Ovary (tissue), 9 donors: ENCODE measurements around the gene SLC39A11. TPM values are rescaled to one million over a fixed set of nuclear protein-coding genes. Genes with fewer than 3 reads are reported as not detected.

Source experiments
- DNase-seq, 5 donors: peaks; one replicate each; pipeline ENCODE4 v3.0.0-alpha.2; 2019 to 2020
- H3K27ac ChIP-seq, 2 donors: fragments of 200-600 bp; one replicate each; pipeline versions ENCODE4 v1.5.1 to v1.8.0; 2019 to 2022
- H3K27me3 ChIP-seq: fragments of 200-600 bp; one replicate; pipeline ENCODE4 v1.8.0; 2022
- H3K36me3 ChIP-seq: fragments of 200-600 bp; sonication (generic); one replicate; pipeline ENCODE4 v1.5.1; 2019
- H3K4me1 ChIP-seq: one replicate; pipeline ENCODE4 v1.8.1; 2013; ENCODE audit warnings: mild to moderate bottlenecking, moderate library complexity; ENCODE audit not compliant: insufficient read depth
- H3K4me3 ChIP-seq: fragments of 200-600 bp; sonication (generic); one replicate; pipeline ENCODE4 v1.5.1; 2017
- H3K9me3 ChIP-seq, 2 donors: fragments of 200-600 bp in 1 of 2; sonication (generic) in 1 of 2; one replicate each; pipeline versions ENCODE4 v1.5.1 to v1.8.1; 2013 to 2019; ENCODE audit warnings: mild to moderate bottlenecking in 1 of 2, moderate library complexity in 1 of 2
- EP300 ChIP-seq: sonication (generic); formaldehyde crosslinking; IDR thresholded peaks from one replicate; pipeline ENCODE4 v1.6.1; 2017; ENCODE audit warnings: antibody characterized with exemption
- POLR2A ChIP-seq: fragments of 450-650 bp; IDR thresholded peaks from one replicate; pipeline ENCODE4 v1.6.1; 2017; ENCODE audit warnings: antibody characterized with exemption, mild to moderate bottlenecking, moderate library complexity
- WGBS, 3 donors: extraction: QIAGEN DNeasy Blood & Tissue Kit in 1 of 3; methylation state at CpG; one replicate each; pipeline versions ENCODE4 v1.1.5 to v1.1.7; 2013 to 2017; 5-methylcytosine and 5-hydroxymethylcytosine counted together
- intact Hi-C, 4 donors: fragments of 100-400 bp; cut with DNase I; formaldehyde crosslinking; loops; one replicate each; pipeline versions ENCODE4 v1.11.0 to v1.15.1; 2022 to 2023
- polyA plus RNA-seq, 2 donors: library from polyadenylated mRNA; stranded (reverse); fragments of 200-250 nt in 1 of 2; fragments of 350-450 nt in 1 of 2; fragmentation: Illumina TruSeq in 1 of 2; extraction: RNeasy Lipid Tissue Mini Kit (QIAGEN cat#74804) in 1 of 2; gene quantifications; one replicate each; pipeline ENCODE4 v1.2.3, GENCODE V29; 2013 to 2014
- total RNA-seq, 7 donors: library from RNA; depleted of rRNA in 2 of 7; stranded (reverse); fragments of >200 nt in 2 of 7; fragmentation: NEBNext Ultra II Directional in 3 of 7; extraction: Animal tissue kit (Norgen Biotek cat#: 25700) in 3 of 7; gene quantifications; one replicate each; pipeline versions ENCODE4 v1.1.0 to v1.2.4, GENCODE V29; 2016 to 2023
- TF ChIP-seq, protein P1 (sequence below), 3 donors: fragments of 450-650 bp in 2 of 3; fragments of 200-600 bp in 1 of 3; IDR thresholded peaks; one replicate each; pipeline versions ENCODE4 v1.5.1 to v1.8.0; 2016 to 2022; ENCODE audit warnings: antibody characterized with exemption in 3 of 3, mild to moderate bottlenecking in 1 of 3
- donor health status: DM: no; HTN: no; CAD: no; lungs with moderate emphysema.
- donor health status: DM: no; HTN: no; CAD: no.
- donor health status: Bipolar disorder and iron deficiency.
- donor health status: DM: yes; HTN: yes; CAD: no.
- donor health status: DM: no; HTN: no; CAD: no.
- donor health status: DM: yes; HTN: yes; CAD: no.

Gene SLC39A11
- total and polyA plus RNA-seq, 9 donors, result 4.0 to 21.2 (median 10.1) TPM

DNA sequence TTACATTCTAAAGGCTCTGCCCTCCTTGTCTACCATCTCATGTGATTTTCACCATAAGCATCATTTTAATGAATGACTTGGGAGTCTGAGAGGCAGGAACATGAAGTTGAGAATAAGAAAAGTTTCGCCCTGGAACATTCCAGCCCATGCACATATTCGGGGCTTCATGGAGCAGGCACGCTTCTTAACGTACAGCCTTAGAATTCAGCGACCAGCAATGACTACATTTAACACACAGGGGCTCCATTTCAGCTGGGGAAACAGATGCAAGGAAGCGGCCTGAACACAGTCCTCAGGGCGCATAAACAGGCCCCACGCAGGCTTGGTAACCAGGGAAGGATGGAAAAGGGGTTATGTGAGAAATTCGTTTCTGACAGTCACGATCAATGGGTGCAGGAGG lies 357.4 kb downstream of the SLC39A11 start:
- WGBS, 3 donors, result 89 to 94% (median 93%) methylated on average over 10 of the region's 10 CpGs
- no peaks in the 10 kb centered on the region for H3K9me3 ChIP-seq
- H3K4me3 ChIP-seq, result no peak overlapping the region
- no peak overlapping the region for H3K27ac ChIP-seq
- H3K27me3 ChIP-seq, result no peaks in the 10 kb centered on the region
- H3K4me1 ChIP-seq, result no peaks in the 10 kb centered on the region
- no peak for TF ChIP-seq EP300
- TF ChIP-seq, protein P1, sequence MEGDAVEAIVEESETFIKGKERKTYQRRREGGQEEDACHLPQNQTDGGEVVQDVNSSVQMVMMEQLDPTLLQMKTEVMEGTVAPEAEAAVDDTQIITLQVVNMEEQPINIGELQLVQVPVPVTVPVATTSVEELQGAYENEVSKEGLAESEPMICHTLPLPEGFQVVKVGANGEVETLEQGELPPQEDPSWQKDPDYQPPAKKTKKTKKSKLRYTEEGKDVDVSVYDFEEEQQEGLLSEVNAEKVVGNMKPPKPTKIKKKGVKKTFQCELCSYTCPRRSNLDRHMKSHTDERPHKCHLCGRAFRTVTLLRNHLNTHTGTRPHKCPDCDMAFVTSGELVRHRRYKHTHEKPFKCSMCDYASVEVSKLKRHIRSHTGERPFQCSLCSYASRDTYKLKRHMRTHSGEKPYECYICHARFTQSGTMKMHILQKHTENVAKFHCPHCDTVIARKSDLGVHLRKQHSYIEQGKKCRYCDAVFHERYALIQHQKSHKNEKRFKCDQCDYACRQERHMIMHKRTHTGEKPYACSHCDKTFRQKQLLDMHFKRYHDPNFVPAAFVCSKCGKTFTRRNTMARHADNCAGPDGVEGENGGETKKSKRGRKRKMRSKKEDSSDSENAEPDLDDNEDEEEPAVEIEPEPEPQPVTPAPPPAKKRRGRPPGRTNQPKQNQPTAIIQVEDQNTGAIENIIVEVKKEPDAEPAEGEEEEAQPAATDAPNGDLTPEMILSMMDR (IDR thresholded peaks at IDR 0.05), result no peak
- no peak for TF ChIP-seq POLR2A
- DNase-seq, result no peak
- H3K36me3 ChIP-seq, result no peaks in the 10 kb centered on the region
- intact Hi-C loops, result no loop called here

DNA sequence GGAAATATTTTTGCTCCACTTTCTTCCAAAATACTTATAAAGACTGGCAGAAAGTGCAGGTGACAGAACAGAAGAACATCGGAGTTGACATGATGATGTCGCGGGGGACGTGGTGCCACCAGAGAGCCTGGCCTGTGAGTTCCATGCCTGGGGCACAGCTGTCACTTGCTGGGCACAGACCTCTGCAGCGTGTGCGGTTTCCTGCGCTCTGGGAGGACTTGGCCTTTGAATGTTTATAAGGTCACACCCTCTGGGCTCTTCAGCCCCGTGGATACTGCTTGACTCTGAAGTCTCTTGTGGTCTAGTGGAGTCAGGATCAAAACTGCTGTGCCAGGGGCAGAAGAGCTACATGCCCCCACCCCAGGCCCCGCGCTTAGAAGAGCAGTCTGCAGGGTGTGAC lies 357.9 kb downstream of the SLC39A11 start:
- intact Hi-C loops, result no loop called here
- Histone ChIP-seq H3K4me1 (no peaks in the 10 kb centered on the region), H3K27ac (no peak overlapping the region), H3K27me3 (no peaks in the 10 kb centered on the region), H3K4me3 (no peak overlapping the region), H3K9me3 (no peaks in the 10 kb centered on the region), H3K36me3 (no peaks in the 10 kb centered on the region)
- DNase-seq, result no peak
- TF ChIP-seq POLR2A, result no peak
- TF ChIP-seq, protein P1 (IDR thresholded peaks at IDR 0.05), result no peak
- no peak for TF ChIP-seq EP300
- 86 to 93% (median 90%) methylated on average over 10 of the region's 10 CpGs for WGBS, 3 donors

DNA sequence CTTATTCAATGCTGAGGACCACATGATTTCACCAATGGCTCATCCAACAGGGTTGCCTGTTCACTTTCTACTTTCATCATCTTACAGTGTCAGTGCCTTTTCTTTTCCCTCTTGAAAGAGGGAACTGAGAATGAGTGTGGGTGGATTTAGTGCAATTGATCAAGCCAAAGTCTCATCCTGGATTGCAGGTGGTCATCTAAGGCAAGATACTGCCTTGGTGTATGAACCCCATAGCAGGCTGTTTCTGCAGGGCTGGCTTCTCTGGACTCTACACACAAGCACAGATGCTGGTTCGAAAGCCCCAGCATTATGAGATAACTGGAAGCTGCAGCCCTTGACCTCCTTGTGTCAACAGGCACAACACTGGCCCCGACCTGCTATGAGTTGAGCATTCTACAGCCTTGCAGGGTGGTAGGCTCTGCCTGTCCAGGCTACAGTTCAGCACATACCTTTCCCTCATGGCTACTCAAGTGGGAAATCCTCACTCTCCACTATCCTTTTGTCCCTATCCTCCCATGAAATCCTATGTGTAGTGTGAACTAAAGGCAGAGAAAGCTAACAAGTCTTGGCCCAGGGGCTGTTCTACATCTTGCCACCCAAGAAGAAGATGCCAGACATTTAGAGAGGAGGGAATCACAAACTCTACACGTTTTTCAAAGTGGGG lies 358.7 kb downstream of the SLC39A11 start:
- TF ChIP-seq EP300 (no peak), POLR2A (no peak)
- TF ChIP-seq, protein P1 (IDR thresholded peaks at IDR 0.05), result no peak
- Histone ChIP-seq H3K4me1 (no peaks in the 10 kb centered on the region), H3K36me3 (no peaks in the 10 kb centered on the region), H3K27ac (no peak overlapping the region), H3K27me3 (no peaks in the 10 kb centered on the region), H3K4me3 (no peak overlapping the region), H3K9me3 (no peaks in the 10 kb centered on the region)
- no peak for DNase-seq
- intact Hi-C loops, result no loop called here
- 61 to 66% (median 62%) methylated on average over 3 of the region's 3 CpGs for WGBS, 3 donors

DNA sequence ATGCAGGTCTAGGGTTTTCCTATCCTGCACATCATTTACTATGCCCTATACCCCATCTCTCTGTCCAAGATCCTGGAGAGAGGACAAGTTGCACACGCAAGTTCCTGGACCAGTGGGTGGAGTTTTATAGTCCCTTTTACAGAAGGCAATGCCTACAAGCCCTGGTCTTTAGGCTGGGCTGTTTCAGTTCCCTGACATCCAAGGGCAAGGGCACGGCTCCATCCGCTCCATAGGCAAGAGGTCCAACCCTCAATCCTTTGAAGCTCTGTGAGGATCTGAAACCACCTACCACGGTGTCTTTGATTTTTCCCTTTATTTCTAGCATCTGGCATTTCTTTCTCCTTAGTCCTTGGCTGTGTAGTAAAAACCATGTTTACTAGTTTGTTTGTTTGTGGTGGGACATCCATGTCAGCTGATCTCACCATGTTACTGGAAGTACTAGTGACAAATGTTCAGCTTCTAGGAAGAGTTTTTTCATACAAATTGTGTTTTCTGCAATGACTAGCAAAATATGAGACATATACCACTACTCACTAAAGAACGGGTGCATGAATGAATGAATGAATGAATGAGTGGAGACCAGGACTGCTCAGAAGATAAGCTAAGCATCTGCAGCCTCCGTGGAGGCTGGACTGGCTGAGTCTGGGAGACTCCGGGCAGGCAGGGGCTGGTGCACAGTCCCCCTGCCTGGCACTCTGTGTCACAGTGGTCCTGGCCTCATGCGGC lies 359.4 kb downstream of the SLC39A11 start:
- WGBS, 3 donors, result 93 to 97% (median 93%) methylated on average over 8 of the region's 8 CpGs
- TF ChIP-seq EP300, result no peak
- TF ChIP-seq, protein P1 (IDR thresholded peaks at IDR 0.05), result no peak
- no peak for TF ChIP-seq POLR2A
- DNase-seq, result peak in 1 of 5 donors; percentile 2
- Histone ChIP-seq H3K9me3 (no peaks in the 10 kb centered on the region), H3K36me3 (no peaks in the 10 kb centered on the region), H3K4me1 (no peaks in the 10 kb centered on the region), H3K27ac (no peak overlapping the region), H3K4me3 (no peak overlapping the region), H3K27me3 (no peaks in the 10 kb centered on the region)
- intact Hi-C loops, result no loop called here
